GM19328 (cell line): Measurements from ENCODE around the gene SNAP29.
"Not testable (repeated sequence)": the region's sequence is repeated elsewhere in the genome, so short reads cannot be mapped to it uniquely, and the experiment has no call there.

Source experiments
- ATAC-seq: cut with Tn5 transposase; IDR thresholded peaks from one replicate; pipeline ENCODE4 v1.9.1; 2021; ENCODE audit warnings: mild to moderate bottlenecking, moderate library complexity; ENCODE audit not compliant: unreplicated experiment

Gene SNAP29

DNA sequence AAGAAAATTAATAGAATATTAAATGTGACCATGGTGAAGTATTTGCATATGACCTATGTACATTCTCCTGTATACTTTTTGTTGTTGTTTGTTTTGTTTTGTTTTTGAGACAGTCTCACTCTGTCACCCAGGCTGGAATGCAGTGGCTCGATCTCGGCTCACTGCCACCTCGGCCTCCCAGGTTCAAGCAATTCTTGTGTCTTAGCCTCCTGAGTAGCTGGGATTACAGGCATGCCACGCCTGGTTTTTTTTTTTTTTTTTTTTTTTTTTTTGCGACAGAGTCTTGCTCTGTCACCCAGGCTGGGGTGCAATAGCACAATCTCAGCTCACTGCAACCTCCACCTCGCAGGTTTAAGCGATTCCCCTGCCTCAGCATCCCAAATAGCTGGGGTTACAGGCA lies 38.9 kb downstream of the SNAP29 start:
- ATAC-seq = not testable (repeated sequence)

DNA sequence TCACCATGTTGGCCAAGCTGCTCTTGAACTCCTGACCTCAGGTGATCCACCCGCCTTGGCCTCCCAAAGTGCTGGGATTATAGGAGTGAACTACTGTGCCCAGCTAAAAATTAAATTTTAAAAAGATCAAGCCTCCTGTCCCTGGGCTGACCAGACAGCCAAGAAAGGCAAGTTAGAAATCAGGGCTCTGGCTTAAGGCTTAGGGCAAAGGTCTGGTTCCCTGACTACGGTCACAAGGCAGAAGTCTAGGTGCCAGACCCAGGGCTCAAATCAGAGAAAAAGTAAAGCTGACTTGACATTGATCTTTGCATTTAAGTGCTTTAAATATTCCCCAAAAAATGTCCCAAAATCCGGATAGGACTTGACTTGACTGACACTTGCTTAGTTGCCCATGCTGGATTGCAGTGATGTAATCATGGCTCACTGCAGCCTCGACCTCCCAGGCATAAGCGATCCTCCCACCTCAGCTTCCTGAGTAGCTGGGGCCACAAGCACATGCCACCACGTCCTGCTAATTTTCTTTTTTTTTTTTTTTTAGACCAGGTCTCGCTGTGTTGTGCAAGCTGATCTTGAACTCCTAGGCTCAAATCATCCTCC lies 41.1 kb downstream of the SNAP29 start:
- no peak for ATAC-seq

DNA sequence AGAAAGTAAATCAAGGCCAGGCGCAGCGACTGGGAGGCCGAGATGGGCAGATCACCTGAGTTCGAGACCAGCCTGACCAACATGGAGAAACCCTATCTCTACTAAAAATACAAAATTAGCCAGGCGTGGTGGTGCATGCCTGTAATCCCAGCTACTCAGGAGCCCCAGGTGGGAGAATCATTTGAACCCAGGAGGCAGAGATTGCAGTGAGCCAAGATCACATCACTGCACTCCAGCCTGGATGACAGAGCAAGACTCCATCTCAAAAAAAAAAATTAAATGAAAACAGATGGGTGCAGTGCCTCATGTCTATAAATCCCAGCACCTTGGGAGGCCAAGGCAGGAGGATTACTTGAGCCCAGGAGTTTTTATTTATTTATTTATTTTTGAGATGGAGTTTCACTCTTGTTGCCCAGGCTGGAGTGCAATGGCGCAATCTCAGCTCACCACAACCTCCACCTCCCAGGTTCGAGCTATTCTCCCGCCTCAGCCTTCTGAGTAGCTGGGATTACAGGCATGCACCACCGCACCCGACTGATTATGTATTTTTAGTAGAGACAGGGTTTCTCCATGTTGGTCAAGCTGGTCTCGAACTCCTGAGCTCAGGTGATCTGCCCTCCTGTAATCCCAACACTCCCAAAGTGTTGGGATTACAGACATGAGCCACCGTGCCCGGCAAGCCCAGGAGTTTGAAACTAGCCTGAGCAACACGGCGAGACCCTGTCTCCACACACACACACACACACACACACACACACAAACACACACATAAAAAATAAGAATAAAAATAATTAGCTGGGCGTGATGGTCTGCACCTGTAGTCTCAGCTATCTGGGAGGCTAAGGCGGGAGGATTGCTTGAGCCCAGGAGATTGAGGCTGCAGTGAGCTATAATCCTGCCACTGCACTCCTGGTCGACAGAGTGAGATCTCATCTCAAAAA lies 42.6 kb downstream of the SNAP29 start:
- ATAC-seq = not testable (repeated sequence)

DNA sequence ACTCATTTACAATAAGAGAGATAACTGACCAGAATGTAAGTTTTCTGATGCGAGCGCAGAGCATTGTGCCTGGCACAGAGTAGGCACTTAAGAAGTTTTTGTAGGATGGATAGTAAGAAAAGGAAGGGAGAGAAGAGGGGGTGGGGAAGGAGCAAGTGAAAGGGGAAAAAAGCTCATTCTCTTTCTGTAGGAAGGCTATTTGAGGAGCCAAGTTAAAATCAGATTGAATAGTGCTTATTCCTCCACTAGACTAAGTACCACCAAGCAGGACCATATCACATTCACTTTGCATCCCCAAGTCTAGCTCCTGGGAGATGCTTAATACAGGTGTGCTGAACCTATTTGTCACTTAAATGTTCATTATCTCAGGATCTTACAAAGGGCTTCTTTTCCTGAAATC lies 44.3 kb downstream of the SNAP29 start:
- ATAC-seq = no peak

DNA sequence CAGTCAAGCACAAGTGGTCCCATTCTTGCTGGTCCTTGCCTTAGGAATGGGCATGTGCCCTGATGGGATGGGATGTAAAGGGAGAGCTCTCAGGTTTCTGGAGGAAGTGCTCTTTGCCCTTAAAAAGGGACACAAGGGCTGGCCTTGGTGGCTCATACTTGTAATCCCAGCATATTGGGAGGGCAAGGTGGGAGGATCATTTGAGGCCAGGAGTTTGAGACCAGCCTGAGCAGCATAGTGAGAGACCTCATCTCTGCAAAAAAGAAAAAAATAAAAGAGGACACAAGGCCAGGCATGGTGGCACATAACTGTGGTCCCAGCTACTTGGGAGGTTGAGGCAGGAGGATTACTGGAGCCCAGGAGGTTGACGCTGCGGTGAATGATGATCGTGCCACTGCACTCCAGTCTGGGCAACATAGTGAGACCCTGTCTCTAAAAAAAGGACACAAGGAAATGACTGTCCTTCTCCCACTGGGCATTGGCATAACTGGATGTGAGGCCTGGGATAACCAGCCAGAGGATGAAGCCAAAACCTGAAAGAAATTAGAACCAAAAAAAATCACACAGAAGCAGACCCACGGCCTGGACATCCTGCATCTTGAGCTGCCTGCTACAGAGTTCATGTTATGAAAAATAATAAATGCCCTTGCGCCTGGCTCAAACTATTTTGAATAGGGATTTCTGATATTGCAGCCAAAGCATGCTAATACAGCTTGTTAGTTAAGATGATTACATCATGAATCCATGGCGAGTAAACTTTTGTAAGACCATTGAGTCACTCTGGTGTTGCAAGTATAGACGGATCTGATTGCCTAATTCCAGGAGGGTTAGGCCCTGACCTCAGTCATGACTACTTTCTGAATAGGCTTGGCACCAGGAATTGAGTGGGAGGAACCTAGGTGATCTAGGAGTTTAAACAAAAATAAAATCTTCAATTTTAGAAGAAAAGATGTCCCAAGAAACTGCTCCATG lies 45.5 kb downstream of the SNAP29 start:
- no peak for ATAC-seq

DNA sequence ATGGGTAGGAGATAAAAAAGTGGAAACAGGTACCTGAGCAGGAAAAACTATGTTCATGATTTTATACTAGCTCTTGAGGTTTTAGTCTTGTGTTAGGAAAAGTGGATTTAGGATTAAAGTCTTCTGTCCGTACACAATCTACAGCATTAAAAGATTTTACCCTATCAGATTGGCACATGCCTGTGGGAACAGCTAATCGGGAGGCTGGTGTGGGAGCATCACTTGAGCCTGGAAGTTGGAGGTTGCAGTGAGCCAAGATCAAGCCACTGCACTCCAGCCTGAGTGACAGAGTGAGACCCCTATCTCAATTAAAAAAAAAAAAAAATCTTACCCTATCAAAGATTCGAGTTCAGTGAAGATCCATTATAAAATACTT lies 46.2 kb downstream of the SNAP29 start:
- ATAC-seq = no peak

DNA sequence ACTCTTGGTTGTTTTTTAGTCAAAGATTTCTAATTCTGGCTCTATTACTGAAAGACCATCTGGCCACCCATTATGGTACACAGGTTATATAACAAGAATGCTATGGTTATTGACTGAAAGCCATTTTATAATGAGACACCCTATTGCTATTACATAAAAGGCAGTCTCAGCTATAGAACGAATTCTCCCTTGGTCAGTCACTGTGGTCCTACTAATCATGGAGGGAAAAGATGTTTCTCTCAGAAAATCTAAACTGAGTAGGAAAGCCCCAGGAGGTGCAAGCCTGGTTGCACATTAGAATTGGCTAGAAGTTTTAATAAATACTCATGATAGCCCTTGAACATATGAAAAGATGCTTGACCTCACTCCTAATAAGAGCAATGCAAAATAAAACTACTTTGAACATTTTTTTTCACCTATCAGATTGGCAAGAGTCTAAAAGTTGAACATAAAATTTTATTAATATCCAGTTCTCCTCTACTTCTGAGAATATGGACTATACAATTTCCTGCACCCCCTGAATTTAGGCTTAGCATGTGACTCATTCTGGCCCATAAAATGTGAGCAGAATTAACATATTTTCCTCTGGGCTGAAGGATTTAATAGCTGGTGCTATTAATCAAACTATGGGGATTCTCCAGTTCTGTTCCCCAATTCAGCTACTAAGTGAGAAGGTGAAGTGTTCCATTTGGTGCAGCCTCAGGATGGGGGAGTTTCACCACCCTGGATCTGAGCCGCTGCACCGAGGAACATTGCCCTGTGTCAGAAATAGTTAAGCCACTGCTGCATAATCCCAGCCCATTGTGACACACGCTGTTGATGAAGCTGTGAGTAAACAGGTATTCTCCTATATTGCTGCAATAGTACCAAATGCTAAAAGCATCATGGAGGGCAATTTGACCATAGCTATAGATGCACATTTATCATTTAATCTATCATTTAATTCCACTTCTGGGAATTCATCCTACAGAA lies 46.9 kb downstream of the SNAP29 start:
- no peak for ATAC-seq

DNA sequence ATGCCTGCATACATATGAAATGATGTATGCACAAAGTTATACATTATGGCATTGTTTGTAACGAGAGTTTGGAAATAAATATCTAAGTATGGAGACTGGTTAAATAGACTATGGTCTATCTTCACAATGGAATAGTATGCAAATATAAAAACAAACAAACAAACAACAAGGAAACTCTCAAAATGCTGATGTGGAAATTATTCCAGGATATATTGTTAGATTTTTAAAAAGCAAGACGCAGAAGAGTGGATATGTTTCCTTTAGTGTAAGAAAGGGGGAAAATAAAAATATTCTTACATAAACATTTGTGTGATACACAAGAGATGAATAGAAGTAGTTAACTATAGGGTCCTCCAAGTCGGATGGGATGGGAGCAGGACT lies 47.6 kb downstream of the SNAP29 start:
- no peak for ATAC-seq

DNA sequence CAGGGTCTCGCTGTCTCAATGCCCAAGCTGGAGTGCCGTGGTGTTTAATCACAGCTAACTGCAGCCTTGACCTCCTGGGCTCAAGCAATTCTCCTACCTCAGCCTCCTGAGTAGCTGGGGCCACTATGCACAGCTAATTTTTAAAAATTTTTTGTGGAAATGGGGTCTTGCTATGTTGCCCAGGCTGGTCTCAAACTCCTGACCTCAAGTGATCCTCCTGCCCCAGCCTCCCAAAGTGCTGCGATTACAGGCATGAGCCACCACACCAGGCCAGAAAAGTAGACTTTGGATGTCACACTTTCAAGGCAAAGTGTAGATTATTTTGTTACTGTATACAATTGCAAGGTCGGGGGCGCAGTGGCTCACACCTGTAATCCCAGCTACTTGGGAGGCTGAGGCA lies 49.9 kb downstream of the SNAP29 start:
- ATAC-seq = not testable (repeated sequence)

DNA sequence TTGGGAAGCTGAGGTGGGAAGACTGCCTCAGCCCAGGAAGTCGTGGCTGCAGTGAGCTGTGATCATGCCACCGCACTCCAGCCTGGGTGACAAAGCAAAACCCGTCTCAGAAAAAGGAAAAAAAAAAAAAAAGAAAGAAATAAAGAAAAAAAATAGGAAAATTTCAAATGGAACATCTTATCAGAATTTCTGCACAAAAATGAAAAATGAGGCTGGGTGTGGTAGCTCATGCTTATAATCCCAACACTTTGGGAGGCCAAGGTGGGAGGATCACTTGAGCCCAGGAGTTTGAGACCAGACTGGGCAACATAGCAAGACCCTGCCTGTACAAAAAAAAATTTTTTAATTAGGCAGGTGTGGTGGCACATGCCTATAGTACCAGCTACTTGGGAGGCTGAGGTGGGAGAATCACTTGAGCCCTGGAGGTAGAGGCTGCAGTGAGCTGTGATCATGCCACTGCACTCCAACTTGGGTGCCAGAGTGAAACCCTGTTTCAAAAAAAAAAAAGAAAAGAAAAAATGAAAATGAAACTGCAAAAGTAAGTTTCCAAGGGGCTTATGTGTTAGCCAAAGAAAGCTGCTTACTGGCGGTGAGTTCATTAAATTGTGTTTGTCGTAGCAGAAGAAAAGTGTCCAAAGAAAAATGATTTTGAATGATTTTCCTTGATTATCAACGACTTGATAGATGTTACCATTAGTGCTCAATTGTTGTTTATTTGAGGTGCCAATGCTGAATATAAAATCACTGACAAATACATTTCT lies 50.9 kb downstream of the SNAP29 start:
- no peak for ATAC-seq

DNA sequence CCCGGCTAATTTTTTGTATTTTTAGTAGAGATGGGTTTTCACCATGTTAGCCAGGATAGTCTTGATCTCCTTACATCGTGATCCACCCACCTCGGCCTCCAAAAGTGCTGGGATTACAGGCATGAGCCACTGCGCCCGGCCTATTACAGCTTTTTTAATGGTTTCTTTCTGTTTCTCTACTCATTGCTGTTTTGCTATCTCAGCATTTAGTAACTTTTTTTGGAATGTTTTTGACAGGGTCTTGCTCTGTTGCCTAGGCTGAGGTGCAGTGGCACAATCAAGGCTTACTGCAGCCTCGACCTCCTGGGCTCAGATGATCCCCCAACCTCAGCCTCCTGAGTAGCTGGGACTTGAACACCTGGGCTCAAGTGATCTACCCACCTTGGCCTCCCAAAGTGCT lies 53.7 kb downstream of the SNAP29 start:
- ATAC-seq = no peak

DNA sequence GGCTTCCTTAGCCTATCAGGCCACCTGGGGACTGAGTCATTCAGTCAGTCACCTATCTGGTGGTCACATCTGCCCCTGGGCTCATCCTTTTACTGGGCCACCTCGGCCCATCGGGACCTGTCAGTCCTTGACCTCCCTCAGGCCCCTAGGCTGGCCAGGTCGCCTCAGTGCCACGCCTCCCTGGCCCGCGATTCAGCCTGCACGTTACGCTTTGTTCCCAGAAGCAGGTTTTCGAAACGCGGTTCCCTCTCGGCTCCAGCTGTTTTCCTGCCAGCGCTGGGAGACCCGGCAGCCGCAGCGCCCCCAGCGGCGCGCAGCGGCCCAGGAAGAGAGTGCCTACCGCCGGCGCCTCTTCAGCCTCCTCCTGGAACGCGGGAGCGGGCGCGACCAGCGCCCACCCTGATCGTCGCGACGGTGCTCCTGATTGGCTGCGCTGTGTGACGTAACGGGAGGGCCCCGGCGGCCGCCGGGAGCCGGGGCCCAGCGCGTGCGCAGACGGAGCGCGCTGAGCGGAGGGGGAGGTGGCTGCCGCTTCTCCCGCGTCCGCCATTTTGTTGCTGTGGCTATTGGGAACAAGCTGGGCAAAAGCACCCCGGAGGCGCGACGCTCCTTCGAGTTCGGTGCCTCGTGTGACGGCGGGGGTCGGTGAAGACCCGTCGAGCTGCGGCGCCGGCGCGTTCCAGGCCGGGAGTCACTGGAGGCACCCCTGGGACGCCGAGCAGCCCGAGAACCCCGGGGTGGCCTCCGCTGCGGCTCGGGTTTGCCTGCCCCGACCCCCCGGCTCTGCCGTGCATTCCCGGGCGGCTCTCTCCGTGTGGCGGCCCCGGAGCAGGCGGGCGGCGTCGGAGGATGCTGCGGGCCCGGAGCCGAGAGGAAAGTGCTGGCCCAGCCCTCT lies 58.4 kb downstream of the SNAP29 start, which contains the start of gene CRKL:
Gene CRKL, plus strand, starts transcription at position 492 of the 895 bp plus-strand sequence. CDS start 528 bp downstream, outside the sequence.
- peak; percentile 93 for ATAC-seq

DNA sequence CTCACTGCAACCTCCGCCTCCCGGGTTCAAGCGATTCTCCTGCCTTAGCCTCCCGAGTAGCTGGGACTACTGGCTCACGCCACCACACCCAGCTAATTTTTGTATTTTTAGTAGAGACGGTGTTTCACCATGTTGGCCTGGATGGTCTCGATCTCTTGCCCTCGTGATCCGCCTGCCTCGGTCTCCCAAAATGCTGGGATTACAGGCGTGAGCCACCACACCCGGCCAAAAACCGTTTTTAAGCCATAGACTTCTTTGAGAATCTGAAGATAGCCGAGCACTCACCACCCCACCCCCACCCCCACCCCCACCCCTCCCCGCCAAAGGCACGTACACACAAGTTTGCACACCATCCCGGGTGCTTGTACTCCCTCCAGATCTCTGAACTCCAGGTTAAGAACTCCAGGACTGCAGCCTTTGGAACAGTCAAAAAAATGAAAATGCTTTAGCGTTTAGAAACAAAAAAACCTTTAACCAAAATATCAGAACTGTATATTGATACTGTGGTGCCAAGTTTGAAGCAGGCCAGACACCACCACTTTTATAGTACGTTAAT lies 59.9 kb downstream of the SNAP29 start:
- no peak for ATAC-seq

DNA sequence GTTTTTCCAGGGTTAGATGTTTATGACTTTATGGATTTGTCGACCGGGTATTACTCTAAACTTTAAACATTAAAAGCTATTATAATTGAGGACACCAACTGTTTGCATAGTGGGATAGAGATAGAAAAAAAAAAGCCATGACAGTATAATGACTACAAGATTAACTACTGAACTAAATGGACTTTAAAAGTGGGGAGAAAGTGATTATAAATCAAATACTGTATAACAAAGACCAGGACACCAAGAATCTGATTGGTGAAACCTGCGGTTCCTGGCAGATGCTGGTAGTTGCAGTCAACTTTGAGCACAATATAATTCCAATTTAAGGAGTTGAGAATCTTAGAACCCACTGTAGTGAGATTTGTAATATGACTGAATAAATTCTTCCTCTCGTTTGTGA lies 60.9 kb downstream of the SNAP29 start:
- ATAC-seq = no peak

DNA sequence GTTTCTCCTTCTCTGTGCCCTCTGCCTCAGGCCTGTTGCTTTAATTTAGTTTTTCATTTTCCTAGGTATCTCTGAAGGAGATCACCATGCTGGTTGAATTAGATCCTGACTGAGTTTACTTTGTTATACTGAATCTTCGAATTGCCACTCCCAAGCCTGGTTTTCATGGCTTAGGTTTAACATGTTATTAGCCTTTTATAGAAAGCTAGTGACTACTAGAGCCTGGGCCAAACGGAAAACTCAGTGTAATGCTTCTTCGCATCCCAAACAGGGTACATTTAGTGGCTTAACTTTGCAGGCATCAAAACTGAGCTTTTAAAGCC lies 62.0 kb downstream of the SNAP29 start:
- no peak for ATAC-seq

DNA sequence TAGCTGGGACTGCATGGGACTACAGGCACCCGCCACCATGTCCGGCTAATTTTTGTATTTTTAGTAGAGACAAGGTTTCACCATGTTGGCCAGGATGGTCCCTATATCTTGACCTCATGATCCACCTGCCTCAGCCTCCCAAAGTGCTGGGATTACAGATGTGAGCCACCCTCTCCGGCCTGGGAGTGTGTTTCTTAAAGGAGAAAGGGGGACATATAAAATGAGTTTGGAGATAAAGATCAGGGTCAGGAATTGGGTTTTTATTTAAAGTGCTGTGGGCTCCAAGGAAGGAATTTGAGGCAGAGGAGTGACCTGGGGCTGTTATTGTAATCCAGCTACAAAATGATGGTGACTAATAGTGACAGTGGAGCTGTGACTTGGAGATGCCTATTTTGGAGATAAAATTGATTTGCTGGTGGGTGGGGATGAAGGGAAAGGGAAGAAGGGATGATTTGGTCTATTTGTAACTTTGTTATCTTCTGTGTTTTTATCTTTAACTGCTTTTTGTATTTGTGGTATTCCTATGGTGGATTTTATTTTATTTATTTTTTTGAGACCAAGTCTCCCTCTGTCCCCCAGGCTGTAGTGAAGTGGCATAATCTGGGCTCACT lies 63.4 kb downstream of the SNAP29 start:
- ATAC-seq = no peak

DNA sequence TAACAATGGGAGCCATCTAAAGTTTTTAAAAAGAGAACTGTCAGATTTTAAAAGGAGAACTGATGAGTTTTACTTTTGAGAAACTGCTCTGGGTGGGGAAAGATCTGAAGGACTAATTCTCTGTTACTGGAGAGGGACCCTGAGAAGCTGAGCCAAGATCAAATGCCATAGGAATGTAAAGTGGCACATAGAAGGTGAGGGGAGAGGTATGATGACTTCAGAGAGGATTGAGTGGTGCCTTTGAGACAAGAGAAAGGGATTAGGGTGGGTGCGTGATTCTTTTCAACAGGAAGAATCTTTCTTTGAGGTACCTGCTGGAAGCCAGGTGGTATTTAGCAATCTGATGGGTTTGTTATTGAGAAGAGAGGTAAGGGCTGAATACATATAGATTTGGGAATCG lies 67.4 kb downstream of the SNAP29 start:
- no peak for ATAC-seq
